ENCODE measurements around the gene NOCT. TPM values are rescaled to one million over a fixed set of nuclear protein-coding genes. Genes with fewer than 3 reads are reported as not detected.
"Not testable (repeated sequence)": the region's sequence is repeated elsewhere in the genome, so short reads cannot be mapped to it uniquely, and the experiment has no call there.

The NOCT gene
- total RNA-seq, 1 experiment from 2014 or later: 43.4 TPM

DNA sequence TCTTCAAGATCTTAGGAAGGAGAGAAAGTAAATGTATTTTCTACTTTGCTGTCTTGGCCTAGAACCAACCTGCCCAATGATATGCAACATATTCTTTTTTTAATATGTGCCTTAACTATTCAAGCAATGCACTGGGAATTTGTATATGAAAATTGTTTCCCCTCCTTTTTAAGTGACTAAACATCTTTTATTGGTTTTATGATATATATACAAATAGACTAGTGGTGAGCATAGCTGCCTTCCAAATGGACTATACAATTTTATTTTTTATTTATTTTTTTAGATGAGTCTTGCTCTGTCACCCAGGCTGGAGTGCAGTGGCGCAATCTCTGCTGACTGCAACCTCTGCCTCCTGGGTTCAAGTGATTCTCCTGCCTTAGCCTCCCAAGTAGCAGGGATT lies 10.3 kb downstream of the NOCT start (continued):
- TF ChIP-seq ZNF232 (CRISPR knock-in tag; IDR thresholded peaks at IDR 0.05): no peak
- TF ChIP-seq, protein P1, sequence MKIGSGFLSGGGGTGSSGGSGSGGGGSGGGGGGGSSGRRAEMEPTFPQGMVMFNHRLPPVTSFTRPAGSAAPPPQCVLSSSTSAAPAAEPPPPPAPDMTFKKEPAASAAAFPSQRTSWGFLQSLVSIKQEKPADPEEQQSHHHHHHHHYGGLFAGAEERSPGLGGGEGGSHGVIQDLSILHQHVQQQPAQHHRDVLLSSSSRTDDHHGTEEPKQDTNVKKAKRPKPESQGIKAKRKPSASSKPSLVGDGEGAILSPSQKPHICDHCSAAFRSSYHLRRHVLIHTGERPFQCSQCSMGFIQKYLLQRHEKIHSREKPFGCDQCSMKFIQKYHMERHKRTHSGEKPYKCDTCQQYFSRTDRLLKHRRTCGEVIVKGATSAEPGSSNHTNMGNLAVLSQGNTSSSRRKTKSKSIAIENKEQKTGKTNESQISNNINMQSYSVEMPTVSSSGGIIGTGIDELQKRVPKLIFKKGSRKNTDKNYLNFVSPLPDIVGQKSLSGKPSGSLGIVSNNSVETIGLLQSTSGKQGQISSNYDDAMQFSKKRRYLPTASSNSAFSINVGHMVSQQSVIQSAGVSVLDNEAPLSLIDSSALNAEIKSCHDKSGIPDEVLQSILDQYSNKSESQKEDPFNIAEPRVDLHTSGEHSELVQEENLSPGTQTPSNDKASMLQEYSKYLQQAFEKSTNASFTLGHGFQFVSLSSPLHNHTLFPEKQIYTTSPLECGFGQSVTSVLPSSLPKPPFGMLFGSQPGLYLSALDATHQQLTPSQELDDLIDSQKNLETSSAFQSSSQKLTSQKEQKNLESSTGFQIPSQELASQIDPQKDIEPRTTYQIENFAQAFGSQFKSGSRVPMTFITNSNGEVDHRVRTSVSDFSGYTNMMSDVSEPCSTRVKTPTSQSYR (CRISPR knock-in tag; IDR thresholded peaks at IDR 0.05): no peak
- TF ChIP-seq PRRX2 (CRISPR knock-in tag; IDR thresholded peaks at IDR 0.05): no peak
- no peak for TF ChIP-seq ATF1 (CRISPR knock-in tag; IDR thresholded peaks at IDR 0.05)
- no peak for TF ChIP-seq TCF7 (CRISPR knock-in tag; IDR thresholded peaks at IDR 0.05; ENCODE audit: low read depth)
- TF ChIP-seq, protein P2, sequence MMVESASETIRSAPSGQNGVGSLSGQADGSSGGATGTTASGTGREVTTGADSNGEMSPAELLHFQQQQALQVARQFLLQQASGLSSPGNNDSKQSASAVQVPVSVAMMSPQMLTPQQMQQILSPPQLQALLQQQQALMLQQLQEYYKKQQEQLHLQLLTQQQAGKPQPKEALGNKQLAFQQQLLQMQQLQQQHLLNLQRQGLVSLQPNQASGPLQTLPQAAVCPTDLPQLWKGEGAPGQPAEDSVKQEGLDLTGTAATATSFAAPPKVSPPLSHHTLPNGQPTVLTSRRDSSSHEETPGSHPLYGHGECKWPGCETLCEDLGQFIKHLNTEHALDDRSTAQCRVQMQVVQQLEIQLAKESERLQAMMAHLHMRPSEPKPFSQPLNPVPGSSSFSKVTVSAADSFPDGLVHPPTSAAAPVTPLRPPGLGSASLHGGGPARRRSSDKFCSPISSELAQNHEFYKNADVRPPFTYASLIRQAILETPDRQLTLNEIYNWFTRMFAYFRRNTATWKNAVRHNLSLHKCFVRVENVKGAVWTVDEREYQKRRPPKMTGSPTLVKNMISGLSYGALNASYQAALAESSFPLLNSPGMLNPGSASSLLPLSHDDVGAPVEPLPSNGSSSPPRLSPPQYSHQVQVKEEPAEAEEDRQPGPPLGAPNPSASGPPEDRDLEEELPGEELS (CRISPR knock-in tag; IDR thresholded peaks at IDR 0.05): no peak
- no peak for TF ChIP-seq HMGA2 (CRISPR knock-in tag; IDR thresholded peaks at IDR 0.05)
- no peak for TF ChIP-seq CREM (CRISPR knock-in tag; IDR thresholded peaks at IDR 0.05)
- TF ChIP-seq JAZF1 (CRISPR knock-in tag; IDR thresholded peaks at IDR 0.05): no peak

DNA sequence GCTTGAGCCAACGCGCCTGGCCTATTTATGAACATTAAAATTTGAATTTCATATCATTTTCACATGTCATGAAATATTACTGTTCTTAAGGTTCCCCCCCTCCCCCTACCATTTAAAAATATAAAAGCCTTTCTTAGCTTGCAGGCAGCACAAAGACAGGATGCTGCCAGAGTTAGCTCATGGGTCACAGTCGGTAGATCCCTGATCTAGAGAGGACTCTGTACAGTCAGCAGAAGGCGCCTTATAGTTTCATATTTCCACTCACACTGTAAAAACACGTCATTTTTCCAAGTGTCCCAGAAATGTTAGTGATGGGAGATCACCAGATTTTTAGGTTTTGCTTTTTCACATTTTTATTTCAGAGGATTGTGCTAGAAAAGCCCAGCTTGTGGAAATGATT lies 12.2 kb downstream of the NOCT start:
- TF ChIP-seq ESRRA (CRISPR knock-in tag; IDR thresholded peaks at IDR 0.05; ENCODE audit: borderline replicate concordance): no peak
- no peak for TF ChIP-seq MYBL2 (CRISPR knock-in tag; IDR thresholded peaks at IDR 0.05)
- no peak for TF ChIP-seq TEAD4 (CRISPR knock-in tag; IDR thresholded peaks at IDR 0.05)
- TF ChIP-seq, protein P3, sequence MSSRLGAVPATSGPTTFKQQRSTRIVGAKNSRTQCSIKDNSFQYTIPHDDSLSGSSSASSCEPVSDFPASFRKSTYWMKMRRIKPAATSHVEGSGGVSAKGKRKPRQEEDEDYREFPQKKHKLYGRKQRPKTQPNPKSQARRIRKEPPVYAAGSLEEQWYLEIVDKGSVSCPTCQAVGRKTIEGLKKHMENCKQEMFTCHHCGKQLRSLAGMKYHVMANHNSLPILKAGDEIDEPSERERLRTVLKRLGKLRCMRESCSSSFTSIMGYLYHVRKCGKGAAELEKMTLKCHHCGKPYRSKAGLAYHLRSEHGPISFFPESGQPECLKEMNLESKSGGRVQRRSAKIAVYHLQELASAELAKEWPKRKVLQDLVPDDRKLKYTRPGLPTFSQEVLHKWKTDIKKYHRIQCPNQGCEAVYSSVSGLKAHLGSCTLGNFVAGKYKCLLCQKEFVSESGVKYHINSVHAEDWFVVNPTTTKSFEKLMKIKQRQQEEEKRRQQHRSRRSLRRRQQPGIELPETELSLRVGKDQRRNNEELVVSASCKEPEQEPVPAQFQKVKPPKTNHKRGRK (CRISPR knock-in tag; IDR thresholded peaks at IDR 0.05; ENCODE audit: borderline replicate concordance): no peak
- no peak for TF ChIP-seq ETV6 (CRISPR knock-in tag; IDR thresholded peaks at IDR 0.05)
- TF ChIP-seq ZNF671 (CRISPR knock-in tag; IDR thresholded peaks at IDR 0.05): no peak
- DNase-seq (ENCODE audit: low spot score) (no peak), ATAC-seq (no peak)
- Mint-ChIP-seq H3K27me3 (ENCODE audit: low read depth) (no peaks in the 10 kb centered on the region), H3K4me3 (no peak overlapping the region), H3K27ac (peak overlapping the region; percentile 97), H3K9me3 (no peaks in the 10 kb centered on the region), H3K36me3 (peaks cover 13% of the 10 kb centered on the region), H3K4me1 (peaks cover 58% of the 10 kb centered on the region)
- POLR2A ChIA-PET: interaction anchor here (0.9 kb wide), 1 partner anchor 14 kb away, joined by 4 read pairs; no protein-coding TSS in a partner anchor
- CTCF ChIA-PET: interaction anchor here (0.6 to 1.8 kb wide), 2 partner anchors 268 to 498 kb away, joined by 3 to 9 read pairs; no protein-coding TSS in a partner anchor

DNA sequence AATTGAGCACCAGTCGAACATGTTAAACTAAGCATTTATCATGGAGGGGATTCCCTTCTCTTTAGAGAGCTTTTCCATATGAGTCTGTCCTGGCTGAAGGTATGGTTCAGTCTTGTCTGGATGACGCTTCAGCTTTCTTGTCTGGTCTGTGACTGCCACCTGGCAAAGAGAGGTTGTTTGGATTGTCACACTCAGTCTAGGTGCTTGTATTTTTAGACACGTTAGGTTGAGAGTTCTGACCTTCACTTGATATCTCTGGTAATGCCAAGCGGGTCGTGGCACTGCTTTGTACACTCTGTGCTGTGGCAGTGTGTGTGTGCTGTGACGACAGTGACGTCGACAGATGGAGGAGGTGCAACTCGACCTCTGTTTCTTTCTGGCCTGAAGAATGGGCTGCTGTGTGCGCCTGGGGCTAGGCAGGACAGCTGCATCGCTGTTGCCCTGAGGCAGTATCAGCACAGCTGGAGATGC lies 12.6 kb downstream of the NOCT start:
- H3K27me3 Mint-ChIP-seq (ENCODE audit: low read depth): no peaks in the 10 kb centered on the region
- H3K36me3 Mint-ChIP-seq: peaks cover 10% of the 10 kb centered on the region

DNA sequence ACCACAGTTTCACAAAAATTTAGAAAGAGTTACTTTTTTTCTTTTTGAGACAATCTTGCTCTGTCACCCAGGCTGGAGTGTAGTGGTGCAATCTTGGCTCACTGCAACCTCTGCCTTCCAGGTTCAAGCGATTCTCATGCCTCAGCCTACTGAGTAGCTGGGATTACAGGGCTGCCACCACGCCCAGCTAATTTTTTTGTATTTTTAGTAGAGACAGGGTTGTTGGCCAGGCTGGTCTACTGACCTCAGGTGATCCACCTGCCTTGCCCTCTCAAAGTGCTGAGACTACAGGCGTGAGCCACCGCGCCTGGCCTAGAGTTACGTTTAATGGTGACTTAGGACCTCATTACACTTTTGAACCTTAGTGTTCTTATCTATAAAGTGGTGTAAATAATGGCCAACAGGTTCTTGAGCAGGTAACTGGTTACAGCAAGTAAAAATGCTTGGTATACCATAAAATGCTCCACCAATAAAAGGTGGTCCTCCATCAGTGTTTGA lies 14.3 kb downstream of the NOCT start:
- peaks cover 51% of the 10 kb centered on the region for H3K4me1 Mint-ChIP-seq
- ATAC-seq; H3K4me3 Mint-ChIP-seq; H3K36me3 Mint-ChIP-seq; DNase-seq (ENCODE audit: low spot score); H3K27ac Mint-ChIP-seq; H3K9me3 Mint-ChIP-seq; H3K27me3 Mint-ChIP-seq (ENCODE audit: low read depth): not testable (repeated sequence)
- CTCF ChIA-PET: interaction anchor here (0.6 to 2.2 kb wide), 81 partner anchors 9 to 1398 kb away, joined by 3 to 47 read pairs (median 5); partner anchors contain the start of genes ELF2, MGARP, NAA15 and NDUFC1
- POLR2A ChIA-PET: interaction anchor here (0.7 to 1.3 kb wide), 4 partner anchors 9 to 271 kb away, joined by 3 to 5 read pairs (median 4); partner anchors contain the start of genes ELF2 and NAA15

More for the DNA sequence above, 12.6 kb downstream of the NOCT start:
- DNase-seq (ENCODE audit: low spot score) (peak; percentile 47), ATAC-seq (peak; percentile 43)
- no peaks in the 10 kb centered on the region for H3K9me3 Mint-ChIP-seq
- H3K27ac Mint-ChIP-seq: peak overlapping the region; percentile 97
- ChIA-PET POLR2A (no interaction called here), CTCF (interaction anchor here (1.8 kb wide), 1 partner anchor 268 kb away, joined by 9 read pairs; no protein-coding TSS in a partner anchor)
- peaks cover 56% of the 10 kb centered on the region for H3K4me1 Mint-ChIP-seq
- TF ChIP-seq CREM (CRISPR knock-in tag; IDR thresholded peaks at IDR 0.05): no peak
- no peak for TF ChIP-seq IRF2 (CRISPR knock-in tag; IDR thresholded peaks at IDR 0.05; ENCODE audit: borderline replicate concordance, low read depth)
- no peak for TF ChIP-seq ELF4 (CRISPR knock-in tag; IDR thresholded peaks at IDR 0.05; ENCODE audit: low read depth)
- no peak for TF ChIP-seq SP1 (CRISPR knock-in tag; conservative IDR thresholded peaks at IDR 0.05)
- no peak overlapping the region for H3K4me3 Mint-ChIP-seq
